HG02970 (cell line): Measurements from ENCODE around the gene STON2.
"Not testable (repeated sequence)": the region's sequence is repeated elsewhere in the genome, so short reads cannot be mapped to it uniquely, and the experiment has no call there.

Source experiments
- ATAC-seq: cut with Tn5 transposase; IDR thresholded peaks from one replicate; pipeline ENCODE4 v1.9.1; 2021; ENCODE audit warnings: mild to moderate bottlenecking, moderate library complexity, moderate number of reproducible peaks; ENCODE audit not compliant: unreplicated experiment, low FRiP score

The STON2 gene

GRCh38 chr14:81234278-81234677, 165.8 kb downstream of the STON2 start:
- no peak for ATAC-seq

- no peak for ATAC-seq
Observed at GRCh38 chr14:81233615-81234014, 166.5 kb downstream of the STON2 start.

GRCh38 chr14:81231540-81231939, 168.6 kb downstream of the STON2 start:
- no peak for ATAC-seq

- ATAC-seq = no peak
Observed at GRCh38 chr14:81224222-81224621, 175.9 kb downstream of the STON2 start.

GRCh38 chr14:81223788-81224187, 176.3 kb downstream of the STON2 start:
- not testable (repeated sequence) for ATAC-seq

- no peak for ATAC-seq
Observed at GRCh38 chr14:81222691-81223090, 177.4 kb downstream of the STON2 start.

GRCh38 chr14:81222126-81222525, 178.0 kb downstream of the STON2 start:
- no peak for ATAC-seq

GRCh38 chr14:81221579-81222102, 178.5 kb downstream of the STON2 start:
- ATAC-seq = no peak

- peak; percentile 80 for ATAC-seq
Observed at GRCh38 chr14:81220830-81221578, 179.1 kb downstream of the STON2 start, which contains the start of gene GTF2A1. Gene GTF2A1 (minus strand): TSS chr14:81220959. CDS start chr14:81220518, 441 bp downstream.

GRCh38 chr14:81220580-81220829, 179.6 kb downstream of the STON2 start:
- no peak for ATAC-seq

GRCh38 chr14:81219759-81220579, 180.2 kb downstream of the STON2 start:
- ATAC-seq = peak; percentile 2

GRCh38 chr14:81219210-81219758, 180.8 kb downstream of the STON2 start:
- peak; percentile 45 for ATAC-seq

- no peak for ATAC-seq
Observed at GRCh38 chr14:81211844-81212243, 188.3 kb downstream of the STON2 start.
